Osteocyte (in vitro differentiated cells): ENCODE measurements around the gene ERG28. TPM values are rescaled to one million over a fixed set of nuclear protein-coding genes. Genes with fewer than 3 reads are reported as not detected.

Source experiments
- DNase-seq: peaks from one replicate; pipeline ENCODE4 v3.0.0; 2021; ENCODE audit warnings: mixed read lengths; ENCODE audit not compliant: unreplicated experiment; ENCODE audit errors: extremely low spot score
- H3K27ac Mint-ChIP-seq: one replicate; pipeline ENCODE4 v1.8.0; 2021; ENCODE audit warnings: mild to moderate bottlenecking, mixed read lengths; ENCODE audit not compliant: unreplicated experiment
- H3K27me3 Mint-ChIP-seq: one replicate; pipeline ENCODE4 v1.8.0; 2021; ENCODE audit warnings: mixed read lengths; ENCODE audit not compliant: unreplicated experiment
- H3K36me3 Mint-ChIP-seq: one replicate; pipeline ENCODE4 v1.8.0; 2021; ENCODE audit warnings: mixed read lengths; ENCODE audit not compliant: unreplicated experiment
- H3K4me1 Mint-ChIP-seq: one replicate; pipeline ENCODE4 v1.8.0; 2021; ENCODE audit warnings: mixed read lengths; ENCODE audit not compliant: unreplicated experiment
- H3K4me3 Mint-ChIP-seq: one replicate; pipeline ENCODE4 v1.8.0; 2021; ENCODE audit warnings: mild to moderate bottlenecking, moderate library complexity, mixed read lengths; ENCODE audit not compliant: unreplicated experiment
- H3K9me3 Mint-ChIP-seq: one replicate; pipeline ENCODE4 v1.8.0; 2021; ENCODE audit warnings: mixed read lengths; ENCODE audit not compliant: unreplicated experiment
- total RNA-seq: library from RNA; stranded (reverse); gene quantifications from 2 replicates; pipeline ENCODE4 v1.2.1, GENCODE V29; 2021
- TF ChIP-seq, protein P1 (sequence below): fragments of 200-600 bp; sonication (generic); IDR thresholded peaks from 2 replicates; pipeline ENCODE4 v1.5.0; 2021; ENCODE audit warnings: antibody characterized with exemption, mild to moderate bottlenecking, moderate library complexity

The ERG28 gene
- total RNA-seq, 1 donor from 2014 or later, result 19.6 TPM

DNA sequence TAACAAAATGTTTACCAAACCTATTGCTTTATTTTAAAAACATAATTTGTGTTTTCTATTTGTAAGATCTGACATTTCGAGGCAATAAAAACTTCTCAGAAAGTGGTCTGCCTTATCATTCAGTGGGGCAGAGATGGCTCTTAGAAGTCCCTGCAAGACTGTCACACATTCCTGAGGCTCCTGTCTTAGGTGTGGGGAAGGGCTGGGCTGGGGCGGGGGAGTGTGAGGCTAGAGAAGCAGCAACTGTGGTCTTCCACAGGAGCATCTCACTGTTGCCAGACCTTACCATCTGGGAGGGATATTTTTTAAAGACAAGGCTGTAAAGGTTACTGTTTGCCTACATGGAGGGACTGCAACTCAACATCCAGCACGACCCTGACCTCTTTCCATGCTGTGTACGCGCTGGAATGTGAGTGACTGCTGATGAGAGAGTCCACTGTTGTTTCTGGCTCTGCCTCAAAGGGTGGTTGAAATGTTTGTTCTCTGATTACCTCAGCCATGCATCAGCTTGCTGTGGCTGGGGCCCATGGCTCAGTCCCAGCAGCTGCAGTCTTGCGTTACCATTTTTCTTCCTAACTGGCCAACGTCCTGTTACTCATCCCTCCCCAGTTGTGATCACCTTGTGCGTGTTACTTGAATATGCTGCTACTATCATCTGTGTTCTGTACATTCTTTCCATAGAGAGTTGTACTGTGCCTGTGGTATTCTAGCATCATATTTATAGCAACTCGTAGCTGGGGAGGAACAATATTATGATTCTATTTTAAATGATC lies 12.4 kb downstream of the ERG28 start:
- peak; percentile 83 for DNase-seq
- no peaks in the 10 kb centered on the region for H3K27me3 Mint-ChIP-seq
- H3K4me1 Mint-ChIP-seq, result peaks cover 44% of the 10 kb centered on the region
- H3K4me3 Mint-ChIP-seq, result peak overlapping the region; percentile 2
- peak overlapping the region; percentile 83 for H3K27ac Mint-ChIP-seq
- TF ChIP-seq, protein P1, sequence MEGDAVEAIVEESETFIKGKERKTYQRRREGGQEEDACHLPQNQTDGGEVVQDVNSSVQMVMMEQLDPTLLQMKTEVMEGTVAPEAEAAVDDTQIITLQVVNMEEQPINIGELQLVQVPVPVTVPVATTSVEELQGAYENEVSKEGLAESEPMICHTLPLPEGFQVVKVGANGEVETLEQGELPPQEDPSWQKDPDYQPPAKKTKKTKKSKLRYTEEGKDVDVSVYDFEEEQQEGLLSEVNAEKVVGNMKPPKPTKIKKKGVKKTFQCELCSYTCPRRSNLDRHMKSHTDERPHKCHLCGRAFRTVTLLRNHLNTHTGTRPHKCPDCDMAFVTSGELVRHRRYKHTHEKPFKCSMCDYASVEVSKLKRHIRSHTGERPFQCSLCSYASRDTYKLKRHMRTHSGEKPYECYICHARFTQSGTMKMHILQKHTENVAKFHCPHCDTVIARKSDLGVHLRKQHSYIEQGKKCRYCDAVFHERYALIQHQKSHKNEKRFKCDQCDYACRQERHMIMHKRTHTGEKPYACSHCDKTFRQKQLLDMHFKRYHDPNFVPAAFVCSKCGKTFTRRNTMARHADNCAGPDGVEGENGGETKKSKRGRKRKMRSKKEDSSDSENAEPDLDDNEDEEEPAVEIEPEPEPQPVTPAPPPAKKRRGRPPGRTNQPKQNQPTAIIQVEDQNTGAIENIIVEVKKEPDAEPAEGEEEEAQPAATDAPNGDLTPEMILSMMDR, result no peak
- peaks cover 26% of the 10 kb centered on the region for H3K36me3 Mint-ChIP-seq
- no peaks in the 10 kb centered on the region for H3K9me3 Mint-ChIP-seq

DNA sequence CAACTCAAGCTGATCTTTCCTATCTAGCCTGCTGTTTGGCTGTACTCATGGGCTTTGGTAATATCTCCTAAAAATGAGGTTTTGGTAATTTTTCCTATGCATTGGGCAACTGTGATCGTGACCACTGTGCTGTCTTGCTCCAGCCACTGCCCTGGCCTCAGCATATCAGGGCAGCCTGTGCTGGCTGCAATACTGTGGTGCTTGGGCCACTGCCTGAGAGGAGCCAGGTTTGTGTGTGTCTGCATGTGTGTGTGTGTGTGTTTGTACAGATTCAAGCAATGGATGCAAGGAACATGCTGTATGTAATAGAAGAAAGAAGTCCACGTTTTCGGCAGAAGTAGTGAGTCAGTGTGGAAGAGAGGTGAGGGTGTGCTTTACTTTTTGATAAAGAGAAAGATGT lies 13.0 kb downstream of the ERG28 start:
- peaks cover 44% of the 10 kb centered on the region for H3K4me1 Mint-ChIP-seq
- H3K27me3 Mint-ChIP-seq, result no peaks in the 10 kb centered on the region
- TF ChIP-seq, protein P1, result no peak
- no peaks in the 10 kb centered on the region for H3K9me3 Mint-ChIP-seq
- H3K36me3 Mint-ChIP-seq, result peaks cover 23% of the 10 kb centered on the region
- peak overlapping the region; percentile 83 for H3K27ac Mint-ChIP-seq
- DNase-seq, result no peak
- H3K4me3 Mint-ChIP-seq, result no peak overlapping the region

DNA sequence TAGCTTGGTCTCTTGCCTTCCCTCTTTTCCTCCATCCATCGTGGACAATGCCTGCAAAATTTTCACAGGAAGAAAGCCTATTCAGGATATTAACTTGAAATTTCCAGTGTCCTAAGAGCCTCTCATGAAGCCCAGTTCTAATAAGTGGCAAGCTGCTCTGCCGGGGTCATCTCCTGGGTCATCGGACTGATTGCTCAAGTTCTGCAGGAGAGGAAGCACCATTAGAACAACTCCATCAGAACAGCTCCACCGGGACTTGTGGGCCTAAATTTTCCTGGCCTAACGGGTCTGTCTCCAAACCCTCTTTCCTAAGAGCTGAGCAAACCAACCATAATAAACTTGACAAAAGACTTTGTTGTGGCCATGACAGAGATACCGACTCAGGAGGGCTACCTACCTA lies 13.9 kb downstream of the ERG28 start:
- peaks cover 44% of the 10 kb centered on the region for H3K4me1 Mint-ChIP-seq
- H3K9me3 Mint-ChIP-seq, result no peaks in the 10 kb centered on the region
- H3K27me3 Mint-ChIP-seq, result no peaks in the 10 kb centered on the region
- no peak for DNase-seq
- peaks cover 21% of the 10 kb centered on the region for H3K36me3 Mint-ChIP-seq
- TF ChIP-seq, protein P1, result no peak
- peak overlapping the region; percentile 63 for H3K27ac Mint-ChIP-seq
- H3K4me3 Mint-ChIP-seq, result no peak overlapping the region

GRCh38 chr14:75645056-75645455 lies 15.6 kb downstream of the ERG28 start:
- Mint-ChIP-seq H3K4me3 (no peak overlapping the region), H3K27me3 (no peaks in the 10 kb centered on the region), H3K36me3 (peaks cover 5% of the 10 kb centered on the region), H3K4me1 (peaks cover 37% of the 10 kb centered on the region), H3K27ac (no peak overlapping the region), H3K9me3 (no peaks in the 10 kb centered on the region)
- no peak for DNase-seq
- TF ChIP-seq, protein P1, result no peak

DNA sequence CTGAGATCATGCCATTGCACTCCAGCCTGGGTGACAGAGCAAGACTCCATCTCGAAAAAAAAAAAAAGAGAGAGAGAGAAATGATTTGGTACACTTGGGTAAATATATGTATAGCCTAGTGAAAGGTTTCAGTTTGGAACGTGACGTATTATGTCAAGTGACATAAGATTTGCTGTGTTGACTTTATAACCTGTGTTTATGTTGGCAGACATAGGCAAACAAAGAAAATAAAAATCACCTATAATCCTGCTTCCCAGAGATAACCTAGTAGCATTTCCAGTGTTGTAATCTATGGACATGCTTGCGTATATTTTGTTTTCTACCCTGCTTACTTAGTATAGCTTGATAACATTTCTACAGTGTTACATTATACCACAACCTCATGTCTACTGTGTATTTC lies 16.7 kb downstream of the ERG28 start:
- TF ChIP-seq, protein P1, result no peak
- Mint-ChIP-seq H3K36me3 (no peaks in the 10 kb centered on the region), H3K4me3 (no peak overlapping the region), H3K4me1 (peaks cover 33% of the 10 kb centered on the region), H3K27me3 (no peaks in the 10 kb centered on the region), H3K27ac (no peak overlapping the region), H3K9me3 (no peaks in the 10 kb centered on the region)
- DNase-seq, result no peak
